GM19455 (cell line): ENCODE data around the gene TBC1D20.
"Not testable (repeated sequence)": the region's sequence is repeated elsewhere in the genome, so short reads cannot be mapped to it uniquely, and the experiment has no call there.

Experiments used
- ATAC-seq: cut with Tn5 transposase; IDR thresholded peaks from one replicate; pipeline ENCODE4 v1.9.1; 2021; ENCODE audit not compliant: unreplicated experiment

The TBC1D20 gene

GRCh38 chr20:402898-403581 is 59.3 kb downstream of the TBC1D20 start:
- no peak for ATAC-seq

GRCh38 chr20:402496-402885 is 59.8 kb downstream of the TBC1D20 start:
- ATAC-seq = no peak

- no peak for ATAC-seq
Observed at GRCh38 chr20:401682-402495, 60.4 kb downstream of the TBC1D20 start.

GRCh38 chr20:400454-401275 is 61.7 kb downstream of the TBC1D20 start:
- no peak for ATAC-seq

GRCh38 chr20:400128-400453 is 62.2 kb downstream of the TBC1D20 start:
- no peak for ATAC-seq

- no peak for ATAC-seq
Observed at GRCh38 chr20:399182-399707, 63.1 kb downstream of the TBC1D20 start.

- no peak for ATAC-seq
Observed at GRCh38 chr20:397432-398237, 64.7 kb downstream of the TBC1D20 start.

- ATAC-seq = no peak
Observed at GRCh38 chr20:396619-397431, 65.5 kb downstream of the TBC1D20 start.

GRCh38 chr20:396252-396618 is 66.1 kb downstream of the TBC1D20 start:
- ATAC-seq = no peak

GRCh38 chr20:393296-393695 is 69.0 kb downstream of the TBC1D20 start:
- ATAC-seq = not testable (repeated sequence)

- ATAC-seq = no peak
Observed at GRCh38 chr20:391041-391711, 71.2 kb downstream of the TBC1D20 start.

GRCh38 chr20:389220-389619 is 73.1 kb downstream of the TBC1D20 start:
- no peak for ATAC-seq

- ATAC-seq = no peak
Observed at GRCh38 chr20:388034-388994, 74.0 kb downstream of the TBC1D20 start.

GRCh38 chr20:387520-387919 is 74.8 kb downstream of the TBC1D20 start:
- no peak for ATAC-seq

- ATAC-seq = not testable (repeated sequence)
Observed at GRCh38 chr20:386634-387033, 75.7 kb downstream of the TBC1D20 start.
